SK-N-MC (cell line): ENCODE results near the gene ANKS6.

Experiments used
- EZH2 ChIP-seq: fragments of 200-600 bp; sonication (generic); IDR thresholded peaks from one replicate; pipeline ENCODE4 v1.6.1; 2017; ENCODE audit warnings: antibody characterized with exemption
- FOXP2 ChIP-seq: optimal IDR thresholded peaks from 2 replicates; pipeline ENCODE3; 2011; ENCODE audit warnings: mild to moderate bottlenecking, moderate library complexity; ENCODE audit not compliant: insufficient read depth; ENCODE audit errors: extremely low read length, control extremely low read depth
- POLR2AphosphoS5 ChIP-seq: IDR thresholded peaks from 2 replicates; pipeline ENCODE4 v1.6.1; 2012; ENCODE audit warnings: mild to moderate bottlenecking, low read depth, low read length, borderline replicate concordance

DNA sequence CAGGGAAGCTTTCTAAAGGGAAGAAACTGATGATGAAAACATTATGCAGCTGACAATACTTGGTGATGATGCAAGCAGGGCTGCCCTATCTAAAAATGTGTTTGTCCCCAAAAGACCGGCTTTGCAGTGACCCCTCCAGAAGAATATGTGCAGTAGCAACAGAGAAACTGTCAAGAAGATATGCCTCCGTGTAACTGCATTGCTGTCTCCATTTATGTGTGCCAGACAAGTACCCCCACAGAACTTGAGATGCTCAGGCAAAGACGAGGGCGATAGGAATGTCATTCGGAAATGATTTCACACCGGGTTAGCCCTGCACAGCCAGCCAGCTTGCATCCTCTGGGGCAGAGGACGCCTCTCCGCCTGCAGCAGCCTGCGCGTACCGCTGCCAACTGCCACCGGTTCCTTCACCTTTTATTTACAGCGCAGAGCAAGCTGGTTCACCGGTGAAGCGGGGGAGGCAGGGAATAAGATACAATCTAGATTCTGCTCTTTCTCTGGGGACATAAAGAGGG, 89.6 kb downstream of the ANKS6 start:
- no peak for TF ChIP-seq EZH2
- no peak for TF ChIP-seq POLR2AphosphoS5
- no peak for TF ChIP-seq FOXP2
